ENCODE measurements around the gene PDCD1LG2.

DNA sequence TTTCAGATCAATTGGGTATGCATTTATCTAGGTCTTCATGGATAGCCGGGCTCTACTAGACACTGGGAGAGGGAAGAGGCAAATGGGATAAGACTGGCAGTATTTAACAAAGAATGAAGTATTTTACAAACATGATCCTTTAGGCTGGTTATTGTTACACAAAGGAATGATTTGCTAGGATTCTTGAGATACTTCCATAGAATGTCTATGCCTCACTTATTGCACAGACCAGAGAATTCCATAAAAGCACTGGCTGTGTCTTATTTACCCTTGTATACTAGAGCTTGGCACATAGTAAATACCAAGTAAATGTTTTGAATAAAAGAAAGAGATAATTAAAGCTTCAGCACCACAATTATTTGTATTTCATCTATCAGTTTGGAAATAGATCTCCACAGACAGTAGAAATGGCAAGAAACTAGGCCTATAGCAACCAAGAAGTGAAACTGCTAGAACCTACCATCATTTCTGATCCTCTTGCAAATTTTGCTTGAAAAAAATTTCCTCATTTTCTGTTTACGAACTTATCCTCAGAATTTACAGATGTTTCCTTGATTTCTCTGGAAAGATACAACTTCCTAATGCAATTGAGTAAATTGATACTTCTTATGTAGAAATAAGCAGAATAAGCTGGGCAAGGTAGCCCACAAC is 3.8 kb downstream of the PDCD1LG2 start:
- TF ChIP-seq, protein P1, sequence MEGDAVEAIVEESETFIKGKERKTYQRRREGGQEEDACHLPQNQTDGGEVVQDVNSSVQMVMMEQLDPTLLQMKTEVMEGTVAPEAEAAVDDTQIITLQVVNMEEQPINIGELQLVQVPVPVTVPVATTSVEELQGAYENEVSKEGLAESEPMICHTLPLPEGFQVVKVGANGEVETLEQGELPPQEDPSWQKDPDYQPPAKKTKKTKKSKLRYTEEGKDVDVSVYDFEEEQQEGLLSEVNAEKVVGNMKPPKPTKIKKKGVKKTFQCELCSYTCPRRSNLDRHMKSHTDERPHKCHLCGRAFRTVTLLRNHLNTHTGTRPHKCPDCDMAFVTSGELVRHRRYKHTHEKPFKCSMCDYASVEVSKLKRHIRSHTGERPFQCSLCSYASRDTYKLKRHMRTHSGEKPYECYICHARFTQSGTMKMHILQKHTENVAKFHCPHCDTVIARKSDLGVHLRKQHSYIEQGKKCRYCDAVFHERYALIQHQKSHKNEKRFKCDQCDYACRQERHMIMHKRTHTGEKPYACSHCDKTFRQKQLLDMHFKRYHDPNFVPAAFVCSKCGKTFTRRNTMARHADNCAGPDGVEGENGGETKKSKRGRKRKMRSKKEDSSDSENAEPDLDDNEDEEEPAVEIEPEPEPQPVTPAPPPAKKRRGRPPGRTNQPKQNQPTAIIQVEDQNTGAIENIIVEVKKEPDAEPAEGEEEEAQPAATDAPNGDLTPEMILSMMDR (IDR thresholded peaks at IDR 0.05; ENCODE audit: low read depth, low read length, poor library complexity, severe bottlenecking) = no peak
- no peak for TF ChIP-seq EZH2phosphoT487 (IDR thresholded peaks at IDR 0.05; ENCODE audit: borderline replicate concordance, low read length)
